ENCODE data around the gene TMTC4. TPM values are rescaled to one million over a fixed set of nuclear protein-coding genes. Genes with fewer than 3 reads are reported as not detected.

Gene TMTC4
- total RNA-seq, 1 experiment from 2014 or later: 45.5 TPM

GRCh38 chr13:100611678-100612492 is 62.7 kb downstream of the TMTC4 start:
- Mint-ChIP-seq H3K27ac (peak overlapping the region; percentile 27; the same call in 1 of the 2 replicates), H3K36me3 (peaks cover 9% of the 10 kb centered on the region), H3K4me3 (no peak overlapping the region), H3K9me3 (peaks cover 11% of the 10 kb centered on the region), H3K27me3 (ENCODE audit: low read depth) (peaks cover 2% of the 10 kb centered on the region), H3K4me1 (no peaks in the 10 kb centered on the region)
- no peak for ATAC-seq
- ChIA-PET POLR2A (no interaction called here), CTCF (no interaction called here)
- DNase-seq (ENCODE audit: low spot score): no peak
- TF ChIP-seq, protein P1, sequence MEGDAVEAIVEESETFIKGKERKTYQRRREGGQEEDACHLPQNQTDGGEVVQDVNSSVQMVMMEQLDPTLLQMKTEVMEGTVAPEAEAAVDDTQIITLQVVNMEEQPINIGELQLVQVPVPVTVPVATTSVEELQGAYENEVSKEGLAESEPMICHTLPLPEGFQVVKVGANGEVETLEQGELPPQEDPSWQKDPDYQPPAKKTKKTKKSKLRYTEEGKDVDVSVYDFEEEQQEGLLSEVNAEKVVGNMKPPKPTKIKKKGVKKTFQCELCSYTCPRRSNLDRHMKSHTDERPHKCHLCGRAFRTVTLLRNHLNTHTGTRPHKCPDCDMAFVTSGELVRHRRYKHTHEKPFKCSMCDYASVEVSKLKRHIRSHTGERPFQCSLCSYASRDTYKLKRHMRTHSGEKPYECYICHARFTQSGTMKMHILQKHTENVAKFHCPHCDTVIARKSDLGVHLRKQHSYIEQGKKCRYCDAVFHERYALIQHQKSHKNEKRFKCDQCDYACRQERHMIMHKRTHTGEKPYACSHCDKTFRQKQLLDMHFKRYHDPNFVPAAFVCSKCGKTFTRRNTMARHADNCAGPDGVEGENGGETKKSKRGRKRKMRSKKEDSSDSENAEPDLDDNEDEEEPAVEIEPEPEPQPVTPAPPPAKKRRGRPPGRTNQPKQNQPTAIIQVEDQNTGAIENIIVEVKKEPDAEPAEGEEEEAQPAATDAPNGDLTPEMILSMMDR (IDR thresholded peaks at IDR 0.05): no peak
- no peak for TF ChIP-seq ZNF396 (CRISPR knock-in tag; IDR thresholded peaks at IDR 0.05; ENCODE audit: borderline replicate concordance)
- no peak for TF ChIP-seq ZNF317 (CRISPR knock-in tag; IDR thresholded peaks at IDR 0.05; ENCODE audit: borderline replicate concordance, low read depth)
- TF ChIP-seq, protein P2, sequence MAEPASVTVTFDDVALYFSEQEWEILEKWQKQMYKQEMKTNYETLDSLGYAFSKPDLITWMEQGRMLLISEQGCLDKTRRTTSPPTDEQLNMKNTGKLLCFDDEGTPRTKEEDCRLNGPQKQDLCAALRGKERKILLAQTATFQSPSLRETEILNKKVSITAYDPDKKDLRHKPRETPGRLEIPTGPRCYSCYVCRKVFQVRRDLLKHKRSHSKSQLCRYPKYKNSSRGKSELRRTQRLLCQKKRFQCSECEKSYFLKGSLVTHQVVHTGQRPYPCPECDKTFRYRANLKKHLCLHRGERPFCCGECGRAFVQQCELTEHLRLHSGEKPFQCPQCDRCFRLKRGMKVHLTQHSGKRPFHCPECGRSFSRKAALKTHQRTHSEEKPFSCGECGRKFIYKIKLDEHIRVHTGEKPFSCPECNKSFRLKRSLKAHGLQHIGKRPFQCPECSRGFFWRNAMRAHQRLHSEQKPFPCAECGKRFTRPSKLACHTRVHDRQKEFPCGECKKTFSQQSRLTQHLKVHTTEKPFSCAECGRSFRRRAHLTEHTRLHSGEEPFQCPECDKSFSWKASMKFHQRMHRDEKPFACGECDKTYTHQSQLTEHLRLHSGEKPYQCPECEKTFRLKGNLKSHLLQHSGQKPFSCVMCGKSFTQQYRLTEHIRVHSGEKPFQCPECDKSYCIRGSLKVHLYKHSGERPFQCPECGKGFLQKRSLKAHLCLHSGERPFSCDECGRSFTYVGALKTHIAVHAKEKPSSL (CRISPR knock-in tag; conservative IDR thresholded peaks at IDR 0.05): no peak
- TF ChIP-seq, protein P3, sequence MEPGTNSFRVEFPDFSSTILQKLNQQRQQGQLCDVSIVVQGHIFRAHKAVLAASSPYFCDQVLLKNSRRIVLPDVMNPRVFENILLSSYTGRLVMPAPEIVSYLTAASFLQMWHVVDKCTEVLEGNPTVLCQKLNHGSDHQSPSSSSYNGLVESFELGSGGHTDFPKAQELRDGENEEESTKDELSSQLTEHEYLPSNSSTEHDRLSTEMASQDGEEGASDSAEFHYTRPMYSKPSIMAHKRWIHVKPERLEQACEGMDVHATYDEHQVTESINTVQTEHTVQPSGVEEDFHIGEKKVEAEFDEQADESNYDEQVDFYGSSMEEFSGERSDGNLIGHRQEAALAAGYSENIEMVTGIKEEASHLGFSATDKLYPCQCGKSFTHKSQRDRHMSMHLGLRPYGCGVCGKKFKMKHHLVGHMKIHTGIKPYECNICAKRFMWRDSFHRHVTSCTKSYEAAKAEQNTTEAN (CRISPR knock-in tag; IDR thresholded peaks at IDR 0.05): no peak
- no peak for TF ChIP-seq ATF1 (CRISPR knock-in tag; IDR thresholded peaks at IDR 0.05)
- TF ChIP-seq, protein P4, sequence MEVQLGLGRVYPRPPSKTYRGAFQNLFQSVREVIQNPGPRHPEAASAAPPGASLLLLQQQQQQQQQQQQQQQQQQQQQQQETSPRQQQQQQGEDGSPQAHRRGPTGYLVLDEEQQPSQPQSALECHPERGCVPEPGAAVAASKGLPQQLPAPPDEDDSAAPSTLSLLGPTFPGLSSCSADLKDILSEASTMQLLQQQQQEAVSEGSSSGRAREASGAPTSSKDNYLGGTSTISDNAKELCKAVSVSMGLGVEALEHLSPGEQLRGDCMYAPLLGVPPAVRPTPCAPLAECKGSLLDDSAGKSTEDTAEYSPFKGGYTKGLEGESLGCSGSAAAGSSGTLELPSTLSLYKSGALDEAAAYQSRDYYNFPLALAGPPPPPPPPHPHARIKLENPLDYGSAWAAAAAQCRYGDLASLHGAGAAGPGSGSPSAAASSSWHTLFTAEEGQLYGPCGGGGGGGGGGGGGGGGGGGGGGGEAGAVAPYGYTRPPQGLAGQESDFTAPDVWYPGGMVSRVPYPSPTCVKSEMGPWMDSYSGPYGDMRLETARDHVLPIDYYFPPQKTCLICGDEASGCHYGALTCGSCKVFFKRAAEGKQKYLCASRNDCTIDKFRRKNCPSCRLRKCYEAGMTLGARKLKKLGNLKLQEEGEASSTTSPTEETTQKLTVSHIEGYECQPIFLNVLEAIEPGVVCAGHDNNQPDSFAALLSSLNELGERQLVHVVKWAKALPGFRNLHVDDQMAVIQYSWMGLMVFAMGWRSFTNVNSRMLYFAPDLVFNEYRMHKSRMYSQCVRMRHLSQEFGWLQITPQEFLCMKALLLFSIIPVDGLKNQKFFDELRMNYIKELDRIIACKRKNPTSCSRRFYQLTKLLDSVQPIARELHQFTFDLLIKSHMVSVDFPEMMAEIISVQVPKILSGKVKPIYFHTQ (CRISPR knock-in tag; IDR thresholded peaks at IDR 0.05): no peak
- TF ChIP-seq OVOL2 (CRISPR knock-in tag; IDR thresholded peaks at IDR 0.05; ENCODE audit: borderline replicate concordance): no peak

DNA sequence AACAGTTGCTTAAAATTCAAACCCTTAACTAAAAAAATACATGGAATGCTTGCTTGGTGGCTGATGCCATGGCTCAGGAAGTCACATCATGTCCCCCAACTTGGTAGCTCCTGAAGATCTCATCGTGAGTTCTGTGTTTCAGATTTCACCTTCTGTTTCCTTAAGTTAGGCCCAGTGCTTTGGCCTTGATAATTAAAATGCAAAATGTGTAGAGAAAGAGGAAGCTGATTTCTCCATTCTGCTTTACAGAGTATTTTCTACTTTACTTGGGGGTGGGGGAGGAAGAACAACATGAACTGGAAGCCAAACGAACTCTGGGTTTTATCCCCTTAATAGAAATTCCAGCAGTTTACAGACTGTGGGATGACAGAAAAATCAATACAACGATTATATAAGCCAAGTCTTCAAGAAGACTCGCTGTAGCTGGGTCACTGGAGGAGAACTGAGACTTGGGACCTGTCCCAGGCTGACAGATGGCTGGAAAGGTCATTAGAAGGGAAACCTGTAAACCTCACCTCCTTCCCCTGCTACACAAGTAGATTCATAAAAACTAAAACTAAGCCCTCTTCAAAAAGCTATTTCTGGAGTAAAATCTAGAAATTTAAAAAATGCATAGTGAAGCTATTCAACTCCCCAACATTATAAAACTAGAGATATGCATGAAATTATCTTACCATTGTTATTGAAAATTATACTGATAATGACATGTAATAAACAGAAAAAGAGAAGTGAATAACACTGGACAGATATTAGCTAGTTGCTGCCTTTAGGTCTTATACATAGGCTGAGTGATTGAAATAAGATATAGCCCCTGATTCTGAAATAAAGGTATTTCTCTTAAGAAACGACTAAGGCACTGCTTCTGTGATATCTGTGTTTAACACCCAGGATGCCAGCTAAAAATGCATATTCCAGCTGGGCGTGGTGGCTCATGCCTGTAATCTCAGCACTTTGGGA is 63.9 kb downstream of the TMTC4 start:
- H3K4me3 Mint-ChIP-seq: no peak overlapping the region
- TF ChIP-seq CREB1 (CRISPR knock-in tag; IDR thresholded peaks at IDR 0.05) (no peak), TEAD4 (CRISPR knock-in tag; IDR thresholded peaks at IDR 0.05) (no peak), MAX (CRISPR knock-in tag; IDR thresholded peaks at IDR 0.05) (no peak), ZNF532 (CRISPR knock-in tag; IDR thresholded peaks at IDR 0.05; ENCODE audit: borderline replicate concordance) (no peak)
- TF ChIP-seq, protein P5, sequence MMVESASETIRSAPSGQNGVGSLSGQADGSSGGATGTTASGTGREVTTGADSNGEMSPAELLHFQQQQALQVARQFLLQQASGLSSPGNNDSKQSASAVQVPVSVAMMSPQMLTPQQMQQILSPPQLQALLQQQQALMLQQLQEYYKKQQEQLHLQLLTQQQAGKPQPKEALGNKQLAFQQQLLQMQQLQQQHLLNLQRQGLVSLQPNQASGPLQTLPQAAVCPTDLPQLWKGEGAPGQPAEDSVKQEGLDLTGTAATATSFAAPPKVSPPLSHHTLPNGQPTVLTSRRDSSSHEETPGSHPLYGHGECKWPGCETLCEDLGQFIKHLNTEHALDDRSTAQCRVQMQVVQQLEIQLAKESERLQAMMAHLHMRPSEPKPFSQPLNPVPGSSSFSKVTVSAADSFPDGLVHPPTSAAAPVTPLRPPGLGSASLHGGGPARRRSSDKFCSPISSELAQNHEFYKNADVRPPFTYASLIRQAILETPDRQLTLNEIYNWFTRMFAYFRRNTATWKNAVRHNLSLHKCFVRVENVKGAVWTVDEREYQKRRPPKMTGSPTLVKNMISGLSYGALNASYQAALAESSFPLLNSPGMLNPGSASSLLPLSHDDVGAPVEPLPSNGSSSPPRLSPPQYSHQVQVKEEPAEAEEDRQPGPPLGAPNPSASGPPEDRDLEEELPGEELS (CRISPR knock-in tag; IDR thresholded peaks at IDR 0.05): no peak
- CTCF ChIA-PET: interaction anchor here (1.2 kb wide), 1 partner anchor 38 kb away, joined by 5 read pairs; no protein-coding TSS in a partner anchor
- POLR2A ChIA-PET: no interaction called here
- H3K4me1 Mint-ChIP-seq: no peaks in the 10 kb centered on the region
- peaks cover 2% of the 10 kb centered on the region for H3K9me3 Mint-ChIP-seq
- H3K27me3 Mint-ChIP-seq (ENCODE audit: low read depth): no peaks in the 10 kb centered on the region
- H3K27ac Mint-ChIP-seq: no peak overlapping the region
- ATAC-seq: no peak
- DNase-seq (ENCODE audit: low spot score): no peak
- peaks cover 10% of the 10 kb centered on the region for H3K36me3 Mint-ChIP-seq
